Neural cell (in vitro differentiated cells): ENCODE data around the gene ANKEF1. TPM values are rescaled to one million over a fixed set of nuclear protein-coding genes. Genes with fewer than 3 reads are reported as not detected.
"Not testable (repeated sequence)": the region's sequence is repeated elsewhere in the genome, so short reads cannot be mapped to it uniquely, and the experiment has no call there.

ENCODE experiments used
- H2AFZ ChIP-seq: fragments of 200-600, 300-800 bp; sonication (generic), shearing (Covaris generic); 2 replicates; pipeline ENCODE4 v1.6.0; 2014; ENCODE audit warnings: low read depth, mild to moderate bottlenecking, antibody characterized with exemption, low read length, moderate library complexity
- H3F3A ChIP-seq: fragments of 200-600 bp; shearing (Covaris generic); 2 replicates; pipeline ENCODE4 v1.6.1; 2016; ENCODE audit warnings: mild to moderate bottlenecking, moderate library complexity, mixed read lengths, antibody characterized with exemption, low read length; ENCODE audit not compliant: insufficient read depth, poor library complexity, severe bottlenecking
- H3K27ac ChIP-seq: fragments of 200-600, 300-800 bp; sonication (generic), shearing (Covaris generic); 2 replicates; pipeline ENCODE4 v1.5.1; 2014; ENCODE audit warnings: mild to moderate bottlenecking, low read length, moderate library complexity
- H3K27me3 ChIP-seq: fragments of 300-800, 200-600 bp; sonication (generic), shearing (Covaris generic); 2 replicates; pipeline ENCODE4 v1.6.0; 2014; ENCODE audit warnings: mild to moderate bottlenecking, low read depth, low read length, moderate library complexity; ENCODE audit not compliant: insufficient read depth
- H3K36me3 ChIP-seq: fragments of 300-800, 200-600 bp; sonication (generic), shearing (Covaris generic); 2 replicates; pipeline ENCODE4 v1.5.1; 2014; ENCODE audit warnings: mild to moderate bottlenecking, antibody characterized with exemption, low read length, moderate library complexity; ENCODE audit not compliant: insufficient read depth
- H3K4me2 ChIP-seq: fragments of 300-800, 200-600 bp; sonication (generic), shearing (Covaris generic); 2 replicates; pipeline ENCODE4 v1.6.0; 2014; ENCODE audit warnings: mild to moderate bottlenecking, low read length
- H3K4me3 ChIP-seq: fragments of 300-800, 200-600 bp; sonication (generic), shearing (Covaris generic); 2 replicates; pipeline ENCODE4 v1.5.1; 2014; ENCODE audit warnings: mild to moderate bottlenecking, low read length, moderate library complexity
- H3K79me2 ChIP-seq: fragments of 200-600 bp; shearing (Covaris generic); replicated peaks from 2 replicates; pipeline ENCODE4 v1.6.0; 2014; ENCODE audit warnings: mild to moderate bottlenecking, low read length, moderate library complexity; ENCODE audit not compliant: insufficient read depth
- H3K9ac ChIP-seq: fragments of 300-800, 200-600 bp; sonication (generic), shearing (Covaris generic); 2 replicates; pipeline ENCODE4 v1.6.1; 2016; ENCODE audit warnings: mild to moderate bottlenecking, low read length, mixed read lengths
- H3K9me2 ChIP-seq: fragments of 200-600 bp; shearing (Covaris generic); 2 replicates; pipeline ENCODE4 v1.6.1; 2016; ENCODE audit warnings: mild to moderate bottlenecking, low read length, mixed read lengths; ENCODE audit not compliant: insufficient read depth
- H3K9me3 ChIP-seq: fragments of 200-600, 300-800 bp; sonication (generic), shearing (Covaris generic); 2 replicates; pipeline ENCODE4 v1.6.1; 2016; ENCODE audit warnings: mild to moderate bottlenecking, mixed run types, low read length, moderate library complexity, mixed read lengths
- H4K20me1 ChIP-seq: fragments of 200-600 bp; shearing (Covaris generic); 2 replicates; pipeline ENCODE4 v1.6.1; 2016; ENCODE audit warnings: mild to moderate bottlenecking, mixed run types; ENCODE audit not compliant: insufficient read depth
- CTCF ChIP-seq: fragments of 450-650 bp; IDR thresholded peaks from 2 replicates; pipeline ENCODE4 v1.5.1; 2014; ENCODE audit warnings: antibody characterized with exemption, mild to moderate bottlenecking, moderate library complexity; ENCODE audit not compliant: poor library complexity, severe bottlenecking
- EP300 ChIP-seq: fragments of 450-650 bp; conservative IDR thresholded peaks from 2 replicates; pipeline ENCODE4 v1.6.1; 2014; ENCODE audit warnings: antibody characterized with exemption, mild to moderate bottlenecking, moderate library complexity; ENCODE audit not compliant: poor library complexity, severe bottlenecking
- EZH2 ChIP-seq: fragments of 200-600, 300-800 bp; shearing (Covaris generic), sonication (generic); IDR thresholded peaks from 2 replicates; pipeline ENCODE4 v1.6.1; 2014; ENCODE audit warnings: antibody characterized with exemption, low read length, borderline replicate concordance, mild to moderate bottlenecking; ENCODE audit not compliant: insufficient read depth, poor library complexity, severe bottlenecking
- MXI1 ChIP-seq: fragments of 450-650 bp; conservative IDR thresholded peaks from 2 replicates; pipeline ENCODE4 v1.6.1; 2014; ENCODE audit warnings: antibody characterized with exemption, mild to moderate bottlenecking; ENCODE audit not compliant: poor library complexity, severe bottlenecking
- POLR2AphosphoS5 ChIP-seq: IDR thresholded peaks from 2 replicates; pipeline ENCODE4 v1.6.1; 2012
- RAD21 ChIP-seq: fragments of 450-650 bp; conservative IDR thresholded peaks from 2 replicates; pipeline ENCODE4 v1.6.1; 2014; ENCODE audit warnings: antibody characterized with exemption, mild to moderate bottlenecking, moderate library complexity
- REST ChIP-seq: IDR thresholded peaks from 2 replicates; pipeline ENCODE4 v1.6.1; 2012; ENCODE audit warnings: borderline replicate concordance
- SMC3 ChIP-seq: fragments of 450-650 bp; conservative IDR thresholded peaks from 2 replicates; pipeline ENCODE4 v1.6.1; 2014; ENCODE audit warnings: antibody characterized with exemption, mild to moderate bottlenecking, moderate library complexity; ENCODE audit not compliant: poor library complexity
- TAF1 ChIP-seq: IDR thresholded peaks from 2 replicates; pipeline ENCODE4 v1.6.1; 2012; ENCODE audit warnings: low read depth
- polyA plus RNA-seq: library from polyadenylated mRNA; depleted of rRNA; stranded (reverse); fragments of >200 nt; gene quantifications from 2 replicates; pipeline ENCODE4 v1.2.3, GENCODE V29; 2014

The ANKEF1 gene
- polyA plus RNA-seq, 1 donor from 2014 or later: 3.5 TPM

GRCh38 chr20:10022625-10023024 lies 12.2 kb upstream of the ANKEF1 start:
- TF ChIP-seq EZH2 (no peak), MXI1 (no peak), TAF1 (no peak), POLR2AphosphoS5 (no peak), RAD21 (no peak), EP300 (no peak), REST (no peak), SMC3 (no peak), CTCF (no peak)
- Histone ChIP-seq H3K27ac (no peak overlapping the region), H3K79me2 (no peaks in the 10 kb centered on the region), H3K4me3 (no peak overlapping the region), H3K9me3 (no peaks in the 10 kb centered on the region), H3K9me2 (no peaks in the 10 kb centered on the region), H2AFZ (no peak overlapping the region), H3K36me3 (no peaks in the 10 kb centered on the region), H3K27me3 (no peaks in the 10 kb centered on the region), H3K4me2 (no peak overlapping the region), H3K9ac (no peak overlapping the region), H4K20me1 (no peaks in the 10 kb centered on the region), H3F3A (no peaks in the 10 kb centered on the region)

- no peaks in the 10 kb centered on the region for H3K9me2 ChIP-seq
- no peak overlapping the region for H3K9ac ChIP-seq
- no peak overlapping the region for H2AFZ ChIP-seq
- H3K4me3 ChIP-seq: no peak overlapping the region
- no peak overlapping the region for H3K4me2 ChIP-seq
- H3K79me2 ChIP-seq: no peaks in the 10 kb centered on the region
- TF ChIP-seq SMC3 (no peak), RAD21 (no peak), MXI1 (no peak)
- H3K27me3 ChIP-seq: no peaks in the 10 kb centered on the region
- no peaks in the 10 kb centered on the region for H3F3A ChIP-seq
- no peak overlapping the region for H3K27ac ChIP-seq
- no peaks in the 10 kb centered on the region for H3K9me3 ChIP-seq
- H3K36me3 ChIP-seq: no peaks in the 10 kb centered on the region
- no peaks in the 10 kb centered on the region for H4K20me1 ChIP-seq
These were observed 10.9 kb upstream of the ANKEF1 start for GRCh38 chr20:10023911-10024310.

GRCh38 chr20:10031451-10032215 lies 3.2 kb upstream of the ANKEF1 start:
- not testable (repeated sequence) for H3K4me3 ChIP-seq

GRCh38 chr20:10032269-10032668 lies 2.5 kb upstream of the ANKEF1 start:
- not testable (repeated sequence) for H3K9me3 ChIP-seq

More at GRCh38 chr20:10031451-10032215, 3.2 kb upstream of the ANKEF1 start:
- H2AFZ ChIP-seq, H3K79me2 ChIP-seq, H3K27me3 ChIP-seq, H3K36me3 ChIP-seq, H3K9ac ChIP-seq, H3F3A ChIP-seq, H3K9me2 ChIP-seq, H4K20me1 ChIP-seq, H3K4me2 ChIP-seq, H3K27ac ChIP-seq, H3K9me3 ChIP-seq: not testable (repeated sequence)

More at GRCh38 chr20:10032269-10032668, 2.5 kb upstream of the ANKEF1 start:
- H3K27me3 ChIP-seq, H4K20me1 ChIP-seq, H3K27ac ChIP-seq, H3K4me2 ChIP-seq, H3K9ac ChIP-seq, H3K9me2 ChIP-seq, H3F3A ChIP-seq, H3K4me3 ChIP-seq, H3K79me2 ChIP-seq, H3K36me3 ChIP-seq, H2AFZ ChIP-seq: not testable (repeated sequence)
